ENCODE data around the gene MYZAP.

DNA sequence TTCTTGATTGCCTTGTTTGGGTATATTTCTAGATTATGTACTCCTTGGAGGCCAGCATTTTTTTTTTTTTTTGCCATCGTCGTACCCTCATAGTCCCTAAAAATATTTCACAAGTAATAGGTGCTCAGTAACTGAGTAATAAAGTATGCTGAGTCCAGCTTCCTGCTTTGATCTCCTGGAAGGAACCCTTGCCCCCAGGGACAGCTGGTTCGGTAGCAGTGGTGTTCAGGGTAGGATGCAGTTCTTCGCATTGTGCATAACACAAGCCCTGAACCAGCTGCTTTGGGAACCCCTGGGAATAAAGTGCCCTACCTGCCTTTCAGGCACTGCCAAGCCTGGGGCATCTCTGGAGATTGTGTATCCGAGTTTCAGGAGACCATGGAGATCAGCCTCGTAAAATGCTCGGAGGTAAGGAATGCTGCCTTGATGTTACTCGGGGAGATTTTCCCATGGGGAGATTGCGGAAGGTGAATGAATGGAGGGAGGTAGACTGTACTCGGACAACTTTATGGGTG lies 7.6 kb downstream of the MYZAP start:
- TF ChIP-seq, protein P1, sequence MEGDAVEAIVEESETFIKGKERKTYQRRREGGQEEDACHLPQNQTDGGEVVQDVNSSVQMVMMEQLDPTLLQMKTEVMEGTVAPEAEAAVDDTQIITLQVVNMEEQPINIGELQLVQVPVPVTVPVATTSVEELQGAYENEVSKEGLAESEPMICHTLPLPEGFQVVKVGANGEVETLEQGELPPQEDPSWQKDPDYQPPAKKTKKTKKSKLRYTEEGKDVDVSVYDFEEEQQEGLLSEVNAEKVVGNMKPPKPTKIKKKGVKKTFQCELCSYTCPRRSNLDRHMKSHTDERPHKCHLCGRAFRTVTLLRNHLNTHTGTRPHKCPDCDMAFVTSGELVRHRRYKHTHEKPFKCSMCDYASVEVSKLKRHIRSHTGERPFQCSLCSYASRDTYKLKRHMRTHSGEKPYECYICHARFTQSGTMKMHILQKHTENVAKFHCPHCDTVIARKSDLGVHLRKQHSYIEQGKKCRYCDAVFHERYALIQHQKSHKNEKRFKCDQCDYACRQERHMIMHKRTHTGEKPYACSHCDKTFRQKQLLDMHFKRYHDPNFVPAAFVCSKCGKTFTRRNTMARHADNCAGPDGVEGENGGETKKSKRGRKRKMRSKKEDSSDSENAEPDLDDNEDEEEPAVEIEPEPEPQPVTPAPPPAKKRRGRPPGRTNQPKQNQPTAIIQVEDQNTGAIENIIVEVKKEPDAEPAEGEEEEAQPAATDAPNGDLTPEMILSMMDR (conservative IDR thresholded peaks at IDR 0.05; ENCODE audit: low read depth, low read length) = no peak
- TF ChIP-seq EZH2 (IDR thresholded peaks at IDR 0.05; ENCODE audit: low read length, unreplicated experiment) = no peak

Data from PC-3 (cell line).